ENCODE results near the gene SGSM1.
"Not testable (repeated sequence)": the region's sequence is repeated elsewhere in the genome, so short reads cannot be mapped to it uniquely, and the experiment has no call there.

The SGSM1 gene

DNA sequence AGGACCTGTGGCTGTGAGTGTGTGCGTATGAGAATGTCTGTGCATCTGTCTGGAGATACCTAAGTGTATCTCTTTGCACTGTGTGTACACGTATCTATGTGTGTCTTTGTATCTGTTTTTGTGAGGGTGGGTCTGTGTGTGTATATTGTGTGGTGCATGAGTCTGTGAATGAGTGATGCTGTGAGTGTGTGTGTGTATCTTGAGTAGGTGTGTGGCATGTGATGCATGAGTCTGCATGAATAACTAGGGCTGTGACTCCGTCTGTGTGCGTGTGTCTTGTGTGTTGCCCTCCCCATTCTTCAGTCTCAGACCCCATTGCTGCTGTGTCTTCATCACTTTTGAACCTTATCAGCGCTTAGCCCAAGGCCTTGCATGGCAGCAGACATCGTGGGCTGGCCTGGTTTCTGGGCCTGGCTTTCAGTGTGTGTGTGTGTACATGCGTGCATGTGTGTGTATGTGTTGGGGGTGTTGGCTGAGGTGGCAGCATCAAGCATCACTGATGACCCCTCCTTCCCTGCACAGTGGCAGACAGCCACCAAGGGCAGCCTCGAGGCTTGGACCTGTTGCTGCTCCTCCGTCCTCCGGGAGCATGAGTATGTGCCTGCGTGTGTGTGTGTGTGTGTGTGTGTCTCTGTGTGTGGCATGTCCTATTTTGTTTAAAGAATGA lies 1.4 kb downstream of the SGSM1 start:
- DNase-seq (ENCODE audit: low spot score): no peak

DNA sequence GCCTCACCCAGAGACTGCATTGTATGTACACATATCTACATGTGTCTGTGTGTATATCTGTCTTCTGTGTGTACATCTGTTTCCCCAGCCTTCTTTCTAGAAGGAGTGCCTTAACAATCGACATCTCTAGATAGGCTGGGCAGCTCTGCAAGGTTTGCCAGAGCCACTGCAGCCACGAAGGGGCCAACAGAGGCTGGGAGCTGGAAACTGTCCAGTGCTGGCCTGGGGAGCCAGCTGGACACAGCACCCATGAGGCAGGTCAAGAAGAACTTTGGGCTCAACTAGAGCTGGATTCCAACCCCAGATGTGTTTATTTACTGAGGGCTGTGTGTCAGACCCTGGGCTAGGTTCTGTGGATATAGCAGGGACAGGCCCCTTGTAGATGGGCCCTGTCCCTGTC lies 3.3 kb downstream of the SGSM1 start:
- no peak for DNase-seq (ENCODE audit: low spot score)

DNA sequence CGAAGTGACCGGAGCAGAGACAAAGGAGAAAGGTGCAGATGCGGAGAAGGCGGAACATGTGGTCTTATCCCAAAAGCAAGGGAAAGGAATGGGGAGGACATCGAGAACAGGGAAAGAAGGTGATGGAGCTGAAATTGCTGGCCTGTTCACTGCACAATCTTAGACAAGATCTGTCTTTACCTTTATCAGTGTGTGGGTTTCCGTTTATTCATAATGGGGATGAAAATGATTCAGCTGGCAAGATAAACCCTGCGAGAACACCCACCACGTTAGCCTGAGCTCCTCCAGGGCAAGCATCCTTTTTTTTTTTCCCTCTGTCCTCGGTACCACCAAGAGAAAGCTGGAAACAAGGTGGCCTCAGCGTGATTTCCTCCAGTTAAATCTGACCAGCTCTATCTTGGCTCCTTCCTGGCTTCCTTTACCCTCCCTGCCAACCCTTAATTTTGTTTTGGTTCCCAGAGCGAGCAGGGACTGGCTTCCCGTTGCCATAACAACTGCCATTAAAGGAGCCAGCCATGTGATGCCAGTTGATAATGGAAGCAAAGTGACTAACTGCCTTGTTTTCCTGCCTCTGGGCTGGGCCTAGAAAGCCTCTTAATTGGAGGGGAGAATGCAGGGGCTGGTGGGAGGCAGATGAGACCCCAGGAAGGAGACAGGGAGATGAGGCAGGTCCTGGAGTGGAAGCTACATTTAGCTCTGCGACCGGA lies 4.2 kb downstream of the SGSM1 start:
- peak; percentile 73 for DNase-seq (ENCODE audit: low spot score)

DNA sequence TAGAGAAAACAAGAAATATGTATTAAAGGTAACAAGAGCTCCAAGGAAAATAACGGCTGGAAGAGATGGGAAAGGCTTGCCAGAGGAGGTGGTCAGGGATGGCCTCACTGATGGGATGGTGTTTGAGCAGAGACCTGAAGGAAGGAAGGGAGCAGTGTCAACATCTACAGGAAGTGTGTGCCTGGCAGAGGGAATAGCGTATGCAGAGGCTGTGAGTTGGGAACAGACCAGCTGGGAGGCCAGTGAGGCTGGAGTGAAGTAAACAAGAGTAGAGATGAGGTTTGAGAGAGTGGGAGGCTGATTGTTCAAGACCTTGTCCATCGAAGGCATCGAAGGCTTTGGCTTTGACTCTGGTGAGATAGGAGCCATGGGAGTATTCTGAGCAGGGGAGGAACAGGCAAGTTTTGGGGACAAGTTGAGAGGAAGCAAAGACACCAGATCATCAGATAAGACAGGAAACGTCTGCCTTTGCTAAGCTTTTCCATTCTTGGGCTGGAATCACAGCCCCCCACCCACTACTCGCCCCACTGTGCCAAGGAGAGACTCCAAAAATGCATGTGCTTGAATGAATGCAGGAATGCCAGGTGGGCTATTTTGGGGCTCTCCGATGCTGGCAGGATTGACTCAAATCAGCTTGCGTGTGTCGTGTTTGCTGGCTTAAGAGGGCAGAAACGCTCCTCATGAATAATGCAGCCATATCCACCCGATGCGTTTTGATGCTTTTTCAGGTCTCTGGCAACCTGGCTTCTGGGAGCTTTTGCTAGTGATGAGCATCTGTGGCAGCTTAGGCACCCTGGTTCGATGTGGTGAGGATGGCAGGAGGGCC lies 7.2 kb downstream of the SGSM1 start:
- no peak for DNase-seq (ENCODE audit: low spot score)

DNA sequence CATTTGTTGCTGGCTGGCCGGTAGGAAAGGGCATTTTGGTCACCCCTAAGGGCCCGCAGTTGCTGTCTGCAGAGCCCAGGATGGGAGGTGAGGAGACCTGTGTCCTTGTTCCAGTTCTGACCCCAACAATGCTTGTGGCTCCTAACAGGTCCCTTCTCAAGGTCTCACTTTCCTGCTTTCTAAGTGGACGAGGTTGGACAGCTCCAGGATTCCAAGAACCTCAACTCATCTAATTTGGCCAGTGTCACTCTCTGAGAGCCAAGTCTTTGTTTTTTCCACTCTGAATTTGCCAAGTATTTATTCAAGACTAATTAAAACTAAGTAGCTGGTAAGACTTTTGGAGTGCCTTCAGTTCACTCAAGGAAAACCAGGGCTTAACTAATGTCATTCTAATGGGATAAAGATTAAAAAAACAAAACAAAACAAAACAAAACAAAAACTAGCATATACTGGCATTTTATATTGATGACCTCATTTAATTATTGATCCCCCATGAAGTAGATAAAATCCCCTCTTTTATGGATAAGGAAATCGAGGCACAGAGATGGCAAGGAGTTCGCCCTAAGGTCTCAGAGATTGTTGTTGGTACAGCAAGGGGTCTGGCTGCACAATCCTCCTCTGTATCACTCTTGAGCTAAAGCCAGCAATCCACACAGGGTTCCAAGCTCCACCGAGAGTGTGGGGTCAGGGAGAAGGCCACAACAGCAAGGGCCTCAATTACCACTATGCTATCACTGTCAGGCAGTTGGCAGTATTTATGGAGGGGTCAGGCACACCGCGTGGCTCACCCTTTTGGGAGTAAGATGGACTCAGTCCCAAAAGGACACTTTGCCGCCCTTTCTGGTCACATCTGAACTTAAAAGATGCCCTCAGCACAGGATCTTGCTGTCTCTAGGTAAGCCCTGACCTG lies 8.1 kb downstream of the SGSM1 start:
- no peak for DNase-seq (ENCODE audit: low spot score)

DNA sequence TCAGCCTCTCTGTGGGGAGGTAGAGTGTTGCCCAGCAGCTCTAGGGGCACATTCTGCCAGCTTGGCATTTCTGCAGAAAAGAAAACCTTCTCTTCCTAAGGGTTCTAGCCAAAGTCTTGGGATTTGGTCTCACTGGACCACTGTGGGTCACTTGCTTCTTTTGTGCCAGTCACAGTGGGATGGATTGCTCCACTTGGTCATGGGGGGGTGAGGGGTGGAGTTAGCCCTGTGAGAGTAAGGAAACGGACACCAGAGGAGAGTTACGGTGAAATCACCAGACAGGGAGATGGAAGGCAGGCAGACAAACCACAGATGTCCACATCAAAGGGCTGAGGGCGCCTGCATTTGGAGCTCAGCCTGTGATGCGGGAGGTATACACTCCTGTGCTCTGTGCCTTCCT lies 10.8 kb downstream of the SGSM1 start:
- no peak for DNase-seq (ENCODE audit: low spot score)

DNA sequence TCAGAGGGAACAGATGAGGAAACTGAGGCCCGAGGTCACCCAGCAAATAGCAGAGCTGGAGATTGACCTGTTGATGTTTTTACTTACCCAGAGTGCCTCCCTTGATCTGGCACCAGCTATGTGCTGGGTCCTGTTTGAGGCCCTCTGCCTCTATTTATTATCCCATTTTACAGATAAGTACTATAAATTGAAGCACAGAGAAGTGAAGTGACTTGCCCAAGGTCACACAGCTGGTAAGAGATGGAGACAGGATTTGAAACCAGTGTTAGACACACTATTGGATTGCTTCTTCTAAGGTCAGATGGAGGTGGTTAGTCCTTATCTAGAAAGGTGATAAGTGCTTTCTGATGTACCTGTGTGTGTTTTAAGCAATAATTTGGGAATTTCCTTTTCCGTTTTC lies 13.5 kb downstream of the SGSM1 start:
- DNase-seq (ENCODE audit: low spot score): no peak

DNA sequence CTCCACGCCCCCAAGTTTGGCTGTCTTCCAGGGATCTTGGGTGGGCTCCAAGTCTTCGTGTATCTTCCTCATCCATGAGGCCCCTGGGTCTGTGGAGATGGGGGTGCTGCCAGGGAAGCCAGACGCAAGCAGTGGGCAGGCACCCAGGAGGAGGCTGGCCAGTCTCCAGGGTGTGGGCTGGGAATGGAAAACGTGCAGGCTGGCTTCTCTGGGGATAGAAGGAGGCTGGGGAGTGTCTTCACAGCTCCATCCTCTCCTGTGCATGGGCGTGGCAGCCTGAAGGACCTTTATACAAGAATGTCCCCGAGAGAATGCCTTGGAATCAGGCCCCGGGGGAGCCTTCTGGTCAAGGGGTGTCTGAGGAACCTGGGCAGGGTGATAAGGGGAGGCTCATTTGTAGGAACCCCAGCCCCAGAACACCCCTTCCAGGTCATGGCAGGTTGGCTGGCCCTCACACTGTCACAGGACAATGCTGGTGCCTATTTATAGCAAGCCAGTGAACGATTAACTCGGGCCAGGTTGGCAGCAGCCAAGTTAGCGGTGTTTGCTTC lies 14.0 kb downstream of the SGSM1 start:
- DNase-seq (ENCODE audit: low spot score): no peak

DNA sequence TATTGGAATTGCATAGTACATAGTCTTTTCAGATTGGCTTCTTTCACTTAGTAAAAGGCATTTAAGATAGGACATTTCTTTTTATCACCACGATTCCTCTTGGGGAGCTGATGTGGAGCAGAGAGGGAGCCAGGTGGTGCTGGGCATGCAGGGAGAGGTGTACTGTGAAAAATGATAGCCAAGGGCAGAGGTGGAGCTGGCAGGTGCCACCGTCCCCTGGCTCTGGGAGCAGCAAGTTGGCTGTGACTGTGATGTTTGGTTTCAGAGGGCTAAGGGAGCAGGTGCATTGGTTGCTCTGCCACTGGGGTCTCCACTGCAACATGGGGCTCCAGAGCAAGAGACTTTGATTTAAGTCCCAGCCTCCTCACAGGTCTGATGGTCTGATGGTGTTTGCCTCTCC lies 16.5 kb downstream of the SGSM1 start:
- no peak for DNase-seq (ENCODE audit: low spot score)

DNA sequence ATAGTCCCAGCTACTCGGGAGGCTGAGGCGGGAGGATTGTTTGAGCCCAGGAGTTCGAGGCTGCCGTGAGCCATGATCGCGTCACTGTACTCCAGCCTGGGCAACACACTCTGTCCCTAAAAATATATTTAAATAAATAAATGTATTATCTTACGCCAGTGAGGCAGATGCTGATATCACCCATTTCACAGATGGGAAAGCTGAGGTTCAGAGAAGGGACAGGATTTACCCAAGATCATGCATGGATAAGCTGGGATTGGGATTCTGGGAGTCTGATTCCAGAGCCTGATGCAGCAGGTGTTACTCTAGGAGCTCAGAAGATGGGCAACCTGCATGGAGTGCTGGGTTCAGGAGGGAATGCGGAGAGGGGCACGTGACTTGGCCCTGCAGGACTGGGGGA lies 17.8 kb downstream of the SGSM1 start:
- no peak for DNase-seq (ENCODE audit: low spot score)

DNA sequence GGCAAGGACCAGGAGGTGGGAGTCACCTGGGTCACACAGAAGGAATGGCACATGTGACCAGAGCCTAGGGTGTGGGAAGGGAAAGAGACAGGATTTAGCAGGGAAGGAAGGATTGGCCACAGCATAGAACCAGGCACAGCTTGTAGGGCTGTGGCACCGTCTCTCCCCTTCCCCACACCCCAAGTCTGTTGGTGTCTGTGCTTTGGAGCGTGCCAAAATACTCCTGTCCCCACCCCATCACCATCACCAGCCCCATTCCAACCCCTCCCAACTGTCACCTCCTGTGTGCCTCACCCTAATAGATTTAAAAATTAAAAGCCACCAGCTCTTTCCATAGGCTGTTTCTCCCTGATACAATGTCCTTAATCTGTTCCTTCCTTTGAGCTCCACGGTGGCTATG lies 18.2 kb downstream of the SGSM1 start:
- no peak for DNase-seq (ENCODE audit: low spot score)

DNA sequence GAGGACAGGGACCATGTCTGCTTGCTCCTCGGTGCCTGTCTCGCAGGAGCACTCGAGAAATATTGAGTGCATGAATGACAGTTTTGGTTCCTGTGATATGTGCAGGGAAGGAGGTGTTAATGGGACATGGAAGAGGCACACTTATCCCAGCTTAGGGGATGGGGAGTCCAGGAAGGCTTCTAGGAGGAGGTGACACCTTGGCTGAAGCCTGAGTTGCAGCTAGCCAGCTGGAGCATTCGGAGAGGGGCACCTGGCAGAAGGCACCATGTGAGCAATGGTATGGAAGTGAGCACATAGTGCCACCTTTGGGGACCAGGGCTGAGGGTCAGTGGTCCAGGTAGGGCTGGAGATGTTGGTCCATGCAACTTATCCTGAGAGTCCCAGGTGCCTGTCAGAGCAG lies 18.9 kb downstream of the SGSM1 start:
- no peak for DNase-seq (ENCODE audit: low spot score)

DNA sequence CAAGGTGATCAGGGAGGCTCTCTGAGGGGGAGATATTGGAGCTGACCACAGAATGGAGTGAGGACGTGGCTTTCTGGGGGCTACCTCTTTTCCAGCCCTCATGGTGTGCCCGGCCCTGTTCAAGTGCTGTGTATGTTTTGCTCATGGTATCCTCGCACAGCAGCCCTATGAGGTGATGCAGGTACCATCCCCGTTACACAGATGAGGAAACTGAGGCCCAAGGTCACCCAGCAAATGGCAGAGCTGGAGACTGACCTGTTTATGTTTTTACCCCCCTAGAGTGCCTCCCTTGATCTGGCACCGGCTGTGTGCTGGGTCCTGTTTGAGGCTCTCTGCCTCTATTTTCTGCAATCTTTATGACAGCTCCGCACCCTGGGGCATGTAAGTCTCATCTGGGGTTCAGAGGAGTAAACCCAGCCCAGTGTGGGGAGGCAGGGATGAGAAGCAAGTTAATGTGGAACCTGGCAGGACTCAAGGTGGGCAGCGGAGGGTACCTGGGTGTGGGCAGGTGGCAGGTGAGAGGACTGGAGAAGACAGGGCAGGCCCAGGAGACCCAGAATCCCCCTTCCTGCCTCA lies 20.8 kb downstream of the SGSM1 start:
- DNase-seq (ENCODE audit: low spot score): no peak

DNA sequence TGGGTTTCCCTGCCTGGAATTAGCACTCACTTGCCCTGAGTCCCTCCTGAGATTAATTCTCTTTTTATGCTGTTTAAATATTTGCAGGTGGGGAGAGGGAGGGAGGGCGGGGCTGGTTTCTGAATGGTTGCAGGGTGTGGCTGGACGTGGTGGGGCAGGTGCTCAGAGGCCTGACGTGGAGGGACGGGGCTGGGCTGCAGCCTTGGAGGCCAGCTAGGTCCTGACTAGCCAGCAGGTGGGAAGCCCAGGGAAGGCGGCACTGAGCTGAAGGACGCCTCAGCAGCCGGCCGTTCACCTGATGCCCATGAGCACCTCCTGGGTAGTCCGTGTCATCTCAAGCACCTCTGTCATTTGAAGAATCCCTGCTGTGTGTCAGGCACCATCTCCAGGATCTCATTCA lies 21.3 kb downstream of the SGSM1 start:
- DNase-seq (ENCODE audit: low spot score): no peak

DNA sequence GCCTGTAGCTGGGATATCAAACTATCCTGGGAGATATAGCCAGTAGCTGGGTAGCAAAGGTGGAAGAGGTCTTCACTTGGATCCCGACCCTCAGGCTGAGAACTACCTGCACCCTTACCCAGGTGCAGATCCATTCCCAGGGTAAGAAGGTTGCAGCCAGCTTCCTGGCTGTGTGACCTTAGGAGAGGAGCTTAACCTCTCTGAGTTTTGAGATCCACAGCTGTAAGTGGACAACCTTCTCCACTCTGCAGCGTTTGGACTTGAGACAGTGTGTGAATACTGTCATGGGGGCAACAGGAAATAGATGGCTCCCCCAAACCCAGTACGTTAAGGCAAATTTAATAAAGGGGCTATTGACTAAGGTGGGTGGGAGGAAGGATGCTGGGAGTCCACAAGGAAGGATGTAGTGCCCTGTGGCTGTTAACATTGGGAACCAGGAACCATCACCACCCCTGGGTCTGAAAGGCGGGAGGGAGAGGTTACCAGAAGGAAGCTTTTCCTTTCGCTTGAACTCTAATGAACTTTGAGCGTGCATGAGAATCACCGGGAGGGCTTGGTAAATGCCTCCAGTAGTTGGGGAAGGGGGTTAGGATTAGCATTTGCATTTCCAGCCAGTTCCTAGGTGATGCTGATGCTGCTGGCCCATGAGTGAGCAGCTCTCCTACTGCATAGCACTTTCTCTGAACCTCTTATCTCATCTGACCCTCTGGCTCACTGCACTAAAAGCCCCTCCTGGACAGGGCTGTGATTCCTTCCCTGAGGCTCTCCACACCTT lies 24.4 kb downstream of the SGSM1 start:
- DNase-seq (ENCODE audit: low spot score): no peak

DNA sequence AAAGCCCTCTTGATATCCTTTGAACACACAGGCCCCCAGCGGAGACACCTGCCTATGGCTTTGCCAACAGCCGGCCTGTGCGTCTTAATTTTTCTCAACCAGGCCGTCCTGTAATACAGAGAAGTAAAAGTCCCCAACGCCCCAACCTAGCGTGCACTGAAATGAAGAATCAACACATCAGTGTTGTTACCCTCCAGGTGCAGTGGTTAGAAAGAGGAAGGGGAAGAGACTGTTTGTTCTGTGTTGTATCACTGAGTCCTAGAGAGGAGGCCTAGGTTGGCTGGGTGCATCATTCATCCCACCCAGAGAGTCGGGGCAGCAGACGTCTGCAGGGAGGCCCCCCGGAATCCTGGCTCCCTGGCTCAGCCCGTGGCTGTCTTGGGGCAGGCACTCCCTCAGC lies 25.7 kb downstream of the SGSM1 start:
- DNase-seq (ENCODE audit: low spot score): no peak

DNA sequence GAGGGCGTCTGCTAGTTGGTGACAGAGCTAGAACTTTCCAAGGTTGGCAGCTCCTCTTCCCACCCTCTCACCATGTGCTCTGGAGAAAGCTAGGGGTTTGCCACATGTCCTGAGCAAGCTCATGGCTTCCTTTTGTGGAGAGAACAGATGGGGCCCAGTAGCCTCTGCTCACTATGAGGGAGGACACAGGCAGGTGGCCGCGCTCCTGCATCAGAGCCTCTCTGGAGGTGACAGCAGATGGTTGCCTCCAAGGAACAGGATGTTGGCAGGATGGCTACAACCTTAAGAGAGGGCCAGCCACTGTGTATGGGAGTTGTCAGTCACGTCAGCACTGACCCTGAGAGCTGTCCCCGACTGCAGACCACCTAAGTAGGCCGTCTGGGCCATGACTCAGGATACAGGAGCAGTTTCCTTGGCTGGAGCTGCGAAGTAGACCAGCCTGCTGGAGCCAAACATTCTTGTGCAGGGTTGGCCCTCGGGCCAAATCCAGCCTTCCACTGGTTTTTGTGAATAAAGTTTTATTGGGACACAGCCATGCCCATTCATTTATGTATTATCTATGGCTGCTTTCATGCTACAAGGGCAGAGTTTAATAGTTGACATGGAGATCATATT lies 28.0 kb downstream of the SGSM1 start:
- DNase-seq (ENCODE audit: low spot score): no peak

DNA sequence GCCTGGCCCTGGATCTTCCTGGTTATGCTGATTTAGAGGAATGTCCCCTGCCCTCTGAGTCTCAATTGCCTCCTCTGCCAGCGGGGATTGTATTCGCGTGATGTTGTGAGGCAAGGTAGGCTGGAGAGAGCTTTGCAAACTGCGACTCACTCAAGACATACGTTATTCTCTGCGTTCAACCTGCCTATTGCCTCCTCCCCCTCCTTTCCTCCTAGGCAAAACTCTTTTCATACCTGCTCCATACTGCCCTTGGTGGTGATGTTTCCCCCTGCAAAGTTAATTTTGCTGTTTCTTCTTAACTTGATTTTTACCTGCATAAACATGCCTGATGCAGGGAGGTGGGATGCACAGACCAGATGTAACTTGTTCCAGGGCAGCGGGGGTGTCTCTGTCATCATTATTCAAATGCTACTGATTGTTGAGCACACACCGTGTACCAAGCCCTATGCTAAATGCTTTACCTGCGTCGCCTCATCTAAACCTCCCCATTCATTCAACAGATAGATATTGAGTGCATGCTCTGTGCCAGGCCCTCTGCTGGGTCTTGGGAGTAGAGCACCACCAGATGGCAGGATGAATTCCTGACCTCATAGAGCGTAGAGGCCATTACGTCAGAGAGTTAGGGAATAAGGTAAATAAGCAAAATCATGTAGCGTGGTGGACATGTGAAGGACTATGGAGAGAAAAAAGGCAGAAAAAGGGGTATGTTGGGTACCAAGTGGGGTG lies 29.0 kb downstream of the SGSM1 start:
- DNase-seq (ENCODE audit: low spot score): no peak

DNA sequence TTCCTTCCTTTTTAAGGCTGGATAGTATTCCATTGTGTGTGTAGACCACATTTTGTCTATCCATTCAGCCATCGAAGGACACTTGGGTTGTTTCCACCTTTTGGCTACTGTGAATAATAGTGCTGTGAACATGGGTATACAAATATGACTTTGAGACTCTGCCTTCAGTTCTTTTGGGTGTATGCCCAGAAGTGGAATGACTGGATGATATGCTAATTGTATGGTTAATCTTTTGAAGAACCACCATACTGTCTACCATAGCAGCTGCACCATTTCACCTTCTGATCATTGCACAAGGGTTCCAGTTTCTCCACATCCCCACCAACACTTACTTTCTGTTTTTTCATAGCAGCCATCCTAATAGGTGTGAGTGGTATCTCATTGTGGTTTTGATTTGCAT lies 30.3 kb downstream of the SGSM1 start:
- no peak for DNase-seq (ENCODE audit: low spot score)

DNA sequence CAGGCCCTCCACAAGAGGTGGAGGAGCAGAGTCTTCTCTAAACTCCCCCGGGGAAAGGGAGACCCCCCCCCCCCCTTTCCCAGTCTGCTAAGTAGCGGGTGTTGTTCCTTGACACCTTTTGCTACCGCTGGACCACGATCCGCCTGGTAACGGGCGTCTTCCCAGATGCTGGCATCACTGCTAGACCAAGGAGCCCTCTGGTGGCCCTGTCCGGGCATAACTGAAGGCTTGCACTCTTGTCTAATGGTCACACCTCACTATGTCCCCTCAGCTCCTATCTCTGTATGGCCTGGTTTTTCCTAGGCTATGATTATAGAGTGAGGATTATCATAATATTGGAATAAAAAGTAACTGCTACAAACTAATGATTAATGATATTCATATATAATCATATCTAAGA lies 31.5 kb downstream of the SGSM1 start:
- not testable (repeated sequence) for DNase-seq (ENCODE audit: low spot score)
